ENCODE results near the gene IL21.
"Not testable (repeated sequence)": the region's sequence is repeated elsewhere in the genome, so short reads cannot be mapped to it uniquely, and the experiment has no call there.

The IL21 gene

DNA sequence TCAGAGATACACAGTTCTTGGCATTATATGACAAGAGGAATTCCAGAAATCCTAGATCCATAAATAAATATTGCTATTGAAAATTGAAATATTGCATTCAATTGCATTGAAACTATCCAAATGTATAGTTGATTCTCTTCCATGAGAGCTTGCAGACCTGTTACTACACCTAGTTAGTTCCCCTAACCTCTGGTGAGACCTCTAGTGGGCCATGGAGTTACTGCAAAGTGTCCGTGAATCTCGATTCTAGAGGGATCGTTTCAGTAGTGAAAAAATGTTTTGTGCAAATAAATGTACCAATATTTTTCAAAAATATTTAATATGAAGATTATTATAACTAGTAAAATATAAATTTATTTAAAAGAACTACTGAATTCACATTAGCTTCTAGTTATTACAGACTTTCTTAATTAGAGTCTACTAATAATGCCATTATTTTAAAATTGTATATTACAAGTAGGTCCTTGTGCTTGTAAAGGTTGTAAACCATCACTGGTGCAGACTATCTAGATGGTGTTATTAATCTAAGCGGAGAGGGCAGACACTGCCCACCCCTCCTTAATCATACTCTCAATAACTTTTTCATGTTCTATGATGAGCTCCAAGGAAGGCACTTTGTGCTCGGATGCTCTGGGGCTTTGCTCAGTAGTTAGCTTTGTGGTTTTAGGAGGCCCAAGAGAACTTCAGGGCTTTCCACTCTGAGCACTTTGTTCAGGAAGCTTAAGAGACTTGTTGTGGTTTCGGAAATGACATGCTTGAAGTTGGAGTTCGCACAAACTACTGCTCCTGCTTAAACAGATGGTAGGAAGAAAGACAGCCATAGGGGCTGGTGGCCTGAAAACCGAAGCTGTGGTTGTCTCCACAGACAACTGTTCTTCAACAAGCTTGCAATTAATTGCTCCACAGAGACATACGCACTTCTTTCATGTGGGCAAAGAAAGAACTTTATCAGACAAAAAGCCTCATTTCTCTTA is 42.8 kb downstream of the IL21 start:
- peak in 2 of 3 experiments; percentile 57 to 67 for DNase-seq (ENCODE audit: low read depth in 3 of 3)

DNA sequence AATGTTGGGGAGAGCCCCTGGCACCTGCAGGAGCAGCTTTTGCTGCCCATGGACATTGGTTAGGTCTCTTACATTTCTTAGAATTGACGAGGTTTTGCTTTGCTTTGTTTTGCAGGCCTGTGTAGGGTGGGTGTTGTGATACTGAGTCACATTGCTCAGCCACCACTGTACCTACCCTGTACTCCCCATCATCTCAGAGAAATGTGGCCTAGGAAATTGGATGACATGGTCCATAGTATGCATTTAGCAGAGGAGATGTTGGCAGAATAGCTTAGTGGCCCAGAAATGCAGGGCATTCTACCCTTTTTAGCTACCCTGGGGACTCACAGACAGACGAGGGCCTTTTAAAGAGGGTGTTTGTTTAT is 43.7 kb downstream of the IL21 start:
- no peak for DNase-seq (ENCODE audit: low read depth in 3 of 3)

DNA sequence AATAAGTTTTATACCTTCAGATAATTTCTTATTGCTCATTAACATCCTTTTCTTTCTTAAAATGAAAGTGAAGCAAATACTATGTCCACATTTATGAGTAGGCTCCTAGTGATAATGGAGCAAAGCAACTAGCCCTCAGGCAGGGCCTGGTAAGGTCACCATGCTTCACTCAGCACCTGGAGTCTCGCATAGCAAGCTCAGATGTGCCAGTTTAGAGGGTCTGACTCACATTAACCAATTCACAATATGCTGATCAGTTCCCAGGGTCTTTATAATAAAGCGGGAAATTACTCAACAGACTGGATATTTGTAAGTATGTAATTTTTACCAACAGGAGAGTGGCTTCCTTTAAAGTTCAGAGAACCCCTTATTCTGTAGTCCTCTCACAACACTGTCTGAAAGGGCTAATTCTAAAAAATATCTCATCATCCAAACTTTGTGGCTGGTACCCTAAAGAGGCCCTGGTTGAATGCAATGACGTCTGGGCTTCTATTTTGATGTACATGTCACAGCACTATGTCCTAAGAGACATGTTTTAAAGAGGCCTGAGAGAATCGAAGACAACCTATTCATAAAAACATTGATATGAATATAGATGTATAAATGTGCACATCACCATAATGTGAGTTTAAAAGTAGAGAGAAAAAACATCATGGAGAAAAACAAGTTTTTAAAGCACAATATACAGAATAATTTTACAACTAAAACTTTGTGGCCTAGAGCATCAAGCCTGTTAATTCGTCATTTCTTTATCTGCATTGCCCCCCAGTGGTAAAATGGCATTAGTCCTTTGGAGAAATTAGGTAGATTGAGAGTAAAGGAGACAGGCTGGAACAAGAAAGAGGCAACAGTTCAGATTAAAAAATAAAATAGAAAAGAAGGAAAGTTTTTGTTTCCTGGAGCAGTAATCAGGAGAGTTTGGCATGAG is 44.3 kb downstream of the IL21 start:
- DNase-seq (ENCODE audit: low read depth in 3 of 3), result no peak

DNA sequence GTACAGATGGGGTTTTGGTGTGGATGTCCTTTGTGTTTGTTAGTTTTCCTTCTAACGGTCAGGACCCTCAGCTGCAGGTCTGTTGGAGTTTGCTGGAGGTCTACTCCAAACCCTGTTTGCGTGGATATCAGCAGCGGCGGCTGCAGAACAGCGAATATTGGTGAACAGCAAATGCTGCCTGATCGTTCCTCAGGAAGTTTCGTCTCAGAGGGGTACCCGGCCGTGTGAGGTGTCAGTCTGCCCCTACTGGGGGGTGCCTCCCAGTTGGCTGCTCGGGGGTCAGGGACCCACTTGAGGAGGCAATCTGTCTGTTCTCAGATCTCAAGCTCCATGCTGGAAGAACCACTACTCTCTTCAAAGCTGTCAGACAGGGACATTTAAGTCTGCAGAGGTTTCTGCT is 46.5 kb downstream of the IL21 start:
- not testable (repeated sequence) for DNase-seq (ENCODE audit: low read depth in 3 of 3)

DNA sequence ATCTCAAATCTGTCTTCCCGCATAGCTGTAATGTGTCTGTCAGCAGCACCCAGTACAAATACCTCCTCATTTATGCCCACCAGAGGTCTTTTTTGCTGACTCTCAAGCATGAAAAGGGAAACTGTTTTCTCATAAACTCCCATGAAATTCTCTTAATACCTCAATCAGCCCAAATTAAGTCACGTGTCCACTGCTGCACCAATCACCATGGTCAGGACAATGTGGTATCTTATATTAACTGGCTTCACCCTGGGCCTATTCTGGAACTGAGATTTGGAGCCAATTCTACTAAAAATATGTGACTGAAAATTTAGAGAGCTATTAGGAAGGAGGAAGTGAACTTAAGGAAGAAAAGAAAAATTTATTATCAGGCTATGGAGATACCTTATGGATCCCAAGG is 58.4 kb downstream of the IL21 start:
- no peak for DNase-seq (ENCODE audit: low read depth in 3 of 3)

Data from stimulated activated CD4-positive, alpha-beta T cell treated with anti-CD3 and anti-CD28 coated beads, TNF-alpha, amount 100 ng/mL, for 24 hours (primary cell).